SK-N-SH treated with all-trans-retinoic acid at 6 μM for 48 hours (cell line): ENCODE measurements around the gene KCNQ5.

Source experiments
- ATAC-seq: fragments of 200-7000 bp; cut with Tn5 transposase; 3 replicates; pipeline ENCODE4 v1.9.1; 2020; ENCODE audit warnings: mild to moderate bottlenecking, moderate library complexity
- ARNTL ChIP-seq: fragments of 450-650 bp; formaldehyde crosslinking; IDR thresholded peaks from 2 replicates; pipeline ENCODE4 v1.5.0; 2020; ENCODE audit warnings: low read depth, mild to moderate bottlenecking, moderate library complexity, borderline replicate concordance
- BACH2 ChIP-seq: fragments of 250-450 bp; sonication (Bioruptor Pico); IDR thresholded peaks from 2 replicates; pipeline ENCODE4 v1.9.0; 2021; ENCODE audit warnings: mild to moderate bottlenecking, borderline replicate concordance
- CSDC2 ChIP-seq: fragments of 250-450 bp; sonication (Bioruptor Pico); IDR thresholded peaks from 2 replicates; pipeline ENCODE4 v1.5.0; 2020; ENCODE audit warnings: mild to moderate bottlenecking, moderate library complexity
- ESRRG ChIP-seq: fragments of 250-450 bp; sonication (Bioruptor Pico); IDR thresholded peaks from 2 replicates; pipeline ENCODE4 v1.6.1; 2021; ENCODE audit warnings: mild to moderate bottlenecking
- GLIS3 ChIP-seq: fragments of 250-450 bp; sonication (Bioruptor Pico); IDR thresholded peaks from 2 replicates; pipeline ENCODE4 v1.5.0; 2020; ENCODE audit warnings: mild to moderate bottlenecking, moderate library complexity
- ISL1 ChIP-seq: fragments of 250-450 bp; sonication (Bioruptor Pico); IDR thresholded peaks from 2 replicates; pipeline ENCODE4 v2.1.2; 2022; ENCODE audit warnings: mild to moderate bottlenecking, moderate library complexity
- OSR1 ChIP-seq: fragments of 250-450 bp; sonication (Bioruptor Pico); IDR thresholded peaks from 2 replicates; pipeline ENCODE4 v1.8.0; 2022; ENCODE audit warnings: moderate library complexity, mild to moderate bottlenecking, inconsistent platforms
- PPARA ChIP-seq: fragments of 250-450 bp; sonication (Bioruptor Pico); IDR thresholded peaks from 2 replicates; pipeline ENCODE4 v1.5.0; 2020; ENCODE audit warnings: mild to moderate bottlenecking, borderline replicate concordance
- RARB ChIP-seq: fragments of 250-450 bp; sonication (Bioruptor Pico); IDR thresholded peaks from 2 replicates; pipeline ENCODE4 v1.8.0; 2021; ENCODE audit warnings: mild to moderate bottlenecking, moderate library complexity
- SNAI2 ChIP-seq: fragments of 250-450 bp; sonication (Bioruptor Pico); IDR thresholded peaks from 2 replicates; pipeline ENCODE4 v1.5.0; 2020; ENCODE audit warnings: mild to moderate bottlenecking, moderate library complexity
- TCF4 ChIP-seq: fragments of 250-450 bp; sonication (Bioruptor Pico); IDR thresholded peaks from 2 replicates; pipeline ENCODE4 v1.8.0; 2021; ENCODE audit warnings: mild to moderate bottlenecking, moderate library complexity, borderline replicate concordance
- TOX ChIP-seq: fragments of 250-450 bp; sonication (Bioruptor Pico); IDR thresholded peaks from 2 replicates; pipeline ENCODE4 v1.8.0; 2021; ENCODE audit warnings: mild to moderate bottlenecking, moderate library complexity, borderline replicate concordance
- TSHZ2 ChIP-seq: fragments of 250-450 bp; sonication (Bioruptor Pico); IDR thresholded peaks from 2 replicates; pipeline ENCODE4 v1.5.0; 2020; ENCODE audit warnings: mild to moderate bottlenecking, moderate library complexity
- ZC3H10 ChIP-seq: fragments of 250-450 bp; sonication (Bioruptor Pico); IDR thresholded peaks from 2 replicates; pipeline ENCODE4 v1.5.1; 2021; ENCODE audit warnings: mild to moderate bottlenecking, moderate library complexity
- ZFP3 ChIP-seq: fragments of 250-450 bp; sonication (Bioruptor Pico); IDR thresholded peaks from 2 replicates; pipeline ENCODE4 v1.5.0; 2020; ENCODE audit warnings: mild to moderate bottlenecking, moderate library complexity
- ZFP30 ChIP-seq: fragments of 450-650 bp; formaldehyde crosslinking; IDR thresholded peaks from 2 replicates; pipeline ENCODE4 v1.5.0; 2022; ENCODE audit warnings: mild to moderate bottlenecking, moderate library complexity
- ZNF70 ChIP-seq: fragments of 450-650 bp; formaldehyde crosslinking; IDR thresholded peaks from 2 replicates; pipeline ENCODE4 v1.5.0; 2020; ENCODE audit warnings: mild to moderate bottlenecking, moderate library complexity
- ZNF8 ChIP-seq: fragments of 450-650 bp; formaldehyde crosslinking; IDR thresholded peaks from 2 replicates; pipeline ENCODE4 v1.5.0; 2020; ENCODE audit warnings: mild to moderate bottlenecking, moderate library complexity
- TF ChIP-seq, protein P1 (sequence below): fragments of 250-450 bp; sonication (Bioruptor Pico); IDR thresholded peaks from 2 replicates; pipeline ENCODE4 v1.5.1; 2020; ENCODE audit warnings: low read depth, mild to moderate bottlenecking, moderate library complexity
- TF ChIP-seq, protein P2 (sequence below): fragments of 250-450 bp; sonication (Bioruptor Pico); IDR thresholded peaks from 2 replicates; pipeline ENCODE4 v1.5.1; 2021; ENCODE audit warnings: mild to moderate bottlenecking, moderate library complexity
- TF ChIP-seq, protein P3 (sequence below): fragments of 250-450 bp; sonication (Bioruptor Pico); IDR thresholded peaks from 2 replicates; pipeline ENCODE4 v1.8.0; 2020; ENCODE audit warnings: mild to moderate bottlenecking, moderate library complexity, borderline replicate concordance
- TF ChIP-seq, protein P4 (sequence below): fragments of 250-450 bp; sonication (Bioruptor Pico); IDR thresholded peaks from 2 replicates; pipeline ENCODE4 v1.8.0; 2021; ENCODE audit warnings: low read depth, mild to moderate bottlenecking, moderate library complexity, borderline replicate concordance

Gene KCNQ5

DNA sequence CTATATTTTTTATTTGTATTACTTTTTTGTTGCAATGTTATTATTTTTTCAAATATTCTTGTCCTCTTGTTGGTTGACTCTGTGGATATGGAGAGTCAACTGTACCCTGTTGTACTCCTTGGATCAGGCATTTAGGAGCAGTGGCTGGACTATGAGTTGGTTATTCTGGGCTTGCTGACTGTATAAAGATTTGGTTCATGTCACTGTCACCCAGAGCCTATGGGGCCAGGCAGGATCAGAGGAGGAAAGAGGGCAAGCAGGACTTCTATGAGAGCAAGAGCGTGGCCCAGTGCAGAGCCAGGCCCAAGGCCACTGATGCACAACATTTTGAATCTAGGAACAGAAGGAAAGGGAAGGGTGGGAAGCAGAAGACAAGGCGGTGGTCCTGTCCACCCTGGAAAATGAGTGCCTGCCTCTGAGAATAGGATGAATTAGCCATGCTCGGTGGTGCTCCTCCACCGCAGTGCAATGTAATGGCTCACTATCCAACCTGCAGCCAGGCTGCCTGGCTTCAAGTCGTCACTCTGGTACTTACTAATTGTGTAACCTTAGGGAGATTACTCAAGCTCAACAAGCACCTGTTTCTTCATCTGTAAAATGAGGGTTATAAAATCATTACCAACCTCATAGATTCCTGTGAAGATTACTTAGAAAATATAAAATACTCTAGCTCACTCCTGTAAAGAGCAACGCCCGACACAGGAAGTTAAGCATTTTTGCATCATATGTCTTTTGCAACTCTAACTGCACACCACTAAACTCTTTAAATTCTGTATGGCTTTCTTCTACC is 192.1 kb downstream of the KCNQ5 start:
- no peak for TF ChIP-seq ZNF8 (CRISPR knock-in tag)
- no peak for TF ChIP-seq SNAI2 (CRISPR knock-in tag)
- TF ChIP-seq GLIS3 (CRISPR knock-in tag): no peak
- TF ChIP-seq ESRRG (CRISPR knock-in tag): no peak
- TF ChIP-seq OSR1 (CRISPR knock-in tag): no peak
- TF ChIP-seq TSHZ2: no peak
- TF ChIP-seq TOX (CRISPR knock-in tag): no peak
- TF ChIP-seq ZC3H10: no peak
- ATAC-seq: no peak

- no peak for ATAC-seq
- TF ChIP-seq ZC3H10 (no peak), ESRRG (CRISPR knock-in tag) (no peak), ZFP30 (no peak), ISL1 (no peak), OSR1 (CRISPR knock-in tag) (no peak), ZNF8 (CRISPR knock-in tag) (no peak), TCF4 (no peak), TOX (CRISPR knock-in tag) (no peak), ZFP3 (CRISPR knock-in tag) (no peak), SNAI2 (CRISPR knock-in tag) (no peak), PPARA (no peak), RARB (CRISPR knock-in tag) (no peak), CSDC2 (CRISPR knock-in tag) (no peak), GLIS3 (CRISPR knock-in tag) (no peak), ZNF70 (CRISPR knock-in tag) (no peak)
- TF ChIP-seq, protein P1, sequence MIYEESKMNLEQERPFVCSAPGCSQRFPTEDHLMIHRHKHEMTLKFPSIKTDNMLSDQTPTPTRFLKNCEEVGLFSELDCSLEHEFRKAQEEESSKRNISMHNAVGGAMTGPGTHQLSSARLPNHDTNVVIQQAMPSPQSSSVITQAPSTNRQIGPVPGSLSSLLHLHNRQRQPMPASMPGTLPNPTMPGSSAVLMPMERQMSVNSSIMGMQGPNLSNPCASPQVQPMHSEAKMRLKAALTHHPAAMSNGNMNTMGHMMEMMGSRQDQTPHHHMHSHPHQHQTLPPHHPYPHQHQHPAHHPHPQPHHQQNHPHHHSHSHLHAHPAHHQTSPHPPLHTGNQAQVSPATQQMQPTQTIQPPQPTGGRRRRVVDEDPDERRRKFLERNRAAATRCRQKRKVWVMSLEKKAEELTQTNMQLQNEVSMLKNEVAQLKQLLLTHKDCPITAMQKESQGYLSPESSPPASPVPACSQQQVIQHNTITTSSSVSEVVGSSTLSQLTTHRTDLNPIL (CRISPR knock-in tag): no peak
- TF ChIP-seq, protein P2, sequence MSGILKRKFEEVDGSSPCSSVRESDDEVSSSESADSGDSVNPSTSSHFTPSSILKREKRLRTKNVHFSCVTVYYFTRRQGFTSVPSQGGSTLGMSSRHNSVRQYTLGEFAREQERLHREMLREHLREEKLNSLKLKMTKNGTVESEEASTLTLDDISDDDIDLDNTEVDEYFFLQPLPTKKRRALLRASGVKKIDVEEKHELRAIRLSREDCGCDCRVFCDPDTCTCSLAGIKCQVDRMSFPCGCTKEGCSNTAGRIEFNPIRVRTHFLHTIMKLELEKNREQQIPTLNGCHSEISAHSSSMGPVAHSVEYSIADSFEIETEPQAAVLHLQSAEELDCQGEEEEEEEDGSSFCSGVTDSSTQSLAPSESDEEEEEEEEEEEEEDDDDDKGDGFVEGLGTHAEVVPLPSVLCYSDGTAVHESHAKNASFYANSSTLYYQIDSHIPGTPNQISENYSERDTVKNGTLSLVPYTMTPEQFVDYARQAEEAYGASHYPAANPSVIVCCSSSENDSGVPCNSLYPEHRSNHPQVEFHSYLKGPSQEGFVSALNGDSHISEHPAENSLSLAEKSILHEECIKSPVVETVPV (CRISPR knock-in tag): no peak
- TF ChIP-seq, protein P3, sequence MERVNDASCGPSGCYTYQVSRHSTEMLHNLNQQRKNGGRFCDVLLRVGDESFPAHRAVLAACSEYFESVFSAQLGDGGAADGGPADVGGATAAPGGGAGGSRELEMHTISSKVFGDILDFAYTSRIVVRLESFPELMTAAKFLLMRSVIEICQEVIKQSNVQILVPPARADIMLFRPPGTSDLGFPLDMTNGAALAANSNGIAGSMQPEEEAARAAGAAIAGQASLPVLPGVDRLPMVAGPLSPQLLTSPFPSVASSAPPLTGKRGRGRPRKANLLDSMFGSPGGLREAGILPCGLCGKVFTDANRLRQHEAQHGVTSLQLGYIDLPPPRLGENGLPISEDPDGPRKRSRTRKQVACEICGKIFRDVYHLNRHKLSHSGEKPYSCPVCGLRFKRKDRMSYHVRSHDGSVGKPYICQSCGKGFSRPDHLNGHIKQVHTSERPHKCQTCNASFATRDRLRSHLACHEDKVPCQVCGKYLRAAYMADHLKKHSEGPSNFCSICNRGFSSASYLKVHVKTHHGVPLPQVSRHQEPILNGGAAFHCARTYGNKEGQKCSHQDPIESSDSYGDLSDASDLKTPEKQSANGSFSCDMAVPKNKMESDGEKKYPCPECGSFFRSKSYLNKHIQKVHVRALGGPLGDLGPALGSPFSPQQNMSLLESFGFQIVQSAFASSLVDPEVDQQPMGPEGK (CRISPR knock-in tag): no peak
- TF ChIP-seq, protein P4, sequence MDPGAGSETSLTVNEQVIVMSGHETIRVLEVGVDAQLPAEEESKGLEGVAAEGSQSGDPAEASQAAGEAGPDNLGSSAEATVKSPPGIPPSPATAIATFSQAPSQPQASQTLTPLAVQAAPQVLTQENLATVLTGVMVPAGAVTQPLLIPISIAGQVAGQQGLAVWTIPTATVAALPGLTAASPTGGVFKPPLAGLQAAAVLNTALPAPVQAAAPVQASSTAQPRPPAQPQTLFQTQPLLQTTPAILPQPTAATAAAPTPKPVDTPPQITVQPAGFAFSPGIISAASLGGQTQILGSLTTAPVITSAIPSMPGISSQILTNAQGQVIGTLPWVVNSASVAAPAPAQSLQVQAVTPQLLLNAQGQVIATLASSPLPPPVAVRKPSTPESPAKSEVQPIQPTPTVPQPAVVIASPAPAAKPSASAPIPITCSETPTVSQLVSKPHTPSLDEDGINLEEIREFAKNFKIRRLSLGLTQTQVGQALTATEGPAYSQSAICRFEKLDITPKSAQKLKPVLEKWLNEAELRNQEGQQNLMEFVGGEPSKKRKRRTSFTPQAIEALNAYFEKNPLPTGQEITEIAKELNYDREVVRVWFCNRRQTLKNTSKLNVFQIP: no peak
- TF ChIP-seq, all 23 proteins: peak for 0
These were observed 194.2 kb downstream of the KCNQ5 start for GRCh38 chr6:72816022-72816421.

DNA sequence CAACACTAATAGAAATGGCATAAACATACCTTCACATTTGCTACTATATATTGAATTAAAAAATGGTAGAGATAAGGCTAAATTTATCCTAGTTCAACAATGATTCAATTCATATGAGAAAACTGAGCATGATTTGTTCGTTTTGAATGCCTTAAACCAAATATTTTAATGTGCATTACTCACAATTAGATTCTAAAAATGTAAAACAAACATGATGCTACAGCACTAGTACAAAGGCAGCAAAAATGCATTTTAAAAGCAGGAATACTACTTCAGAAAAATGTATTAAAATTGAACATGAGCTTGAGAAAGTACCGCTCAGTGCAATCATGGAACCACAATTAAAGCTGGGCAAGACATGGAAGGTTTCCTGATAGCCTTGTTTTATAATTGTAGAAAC is 195.3 kb downstream of the KCNQ5 start:
- no peak for ATAC-seq
- TF ChIP-seq CSDC2 (CRISPR knock-in tag) (no peak), BACH2 (CRISPR knock-in tag) (no peak), ISL1 (no peak), ZFP30 (no peak), GLIS3 (CRISPR knock-in tag) (no peak), ARNTL (CRISPR knock-in tag) (no peak), ZNF70 (CRISPR knock-in tag) (no peak), ZC3H10 (no peak), TCF4 (no peak), SNAI2 (CRISPR knock-in tag) (no peak)
- TF ChIP-seq, protein P2 (CRISPR knock-in tag): no peak
- TF ChIP-seq, protein P3 (CRISPR knock-in tag): no peak
- TF ChIP-seq, protein P1 (CRISPR knock-in tag): no peak
